ENCODE measurements around the gene CCDC179. TPM values are rescaled to one million over a fixed set of nuclear protein-coding genes. Genes with fewer than 3 reads are reported as not detected.

The CCDC179 gene
- total and polyA plus RNA-seq, 3 donors from 2014 or later, result 3.3 to 54.1 (median 6.2) TPM

GRCh38 chr11:22890227-22890626 is 30.0 kb upstream of the CCDC179 start:
- DNase-seq, result no peak
- intact Hi-C loops (cut with DNase I; ENCODE audit: low total_unique reads), result no loop called here
- Histone ChIP-seq H3K27ac (no peak overlapping the region), H3K9me3 (no peaks in the 10 kb centered on the region), H3K4me3 (no peak overlapping the region), H3K36me3 (ENCODE audit: low read depth, missing control alignments) (no peaks in the 10 kb centered on the region), H3K27me3 (no peaks in the 10 kb centered on the region), H3K4me1 (no peaks in the 10 kb centered on the region)
- TF ChIP-seq CTCF (IDR thresholded peaks at IDR 0.05) (no peak), POLR2A (IDR thresholded peaks at IDR 0.05) (no peak)
- WGBS, 2 donors, result 79 to 86% methylated on average over 2 of the region's 2 CpGs

- no peak for TF ChIP-seq POLR2A (IDR thresholded peaks at IDR 0.05)
- no peak for TF ChIP-seq CTCF (IDR thresholded peaks at IDR 0.05)
- H3K27me3 ChIP-seq, result no peaks in the 10 kb centered on the region
- no peak overlapping the region for H3K27ac ChIP-seq
- no peaks in the 10 kb centered on the region for H3K4me1 ChIP-seq
- no peak for DNase-seq
- WGBS, 2 donors, result 39 to 50% methylated on average over 1 of the region's 1 CpG
- H3K36me3 ChIP-seq (ENCODE audit: low read depth, missing control alignments), result no peaks in the 10 kb centered on the region
- intact Hi-C loops (cut with DNase I; ENCODE audit: low total_unique reads), result no loop called here
- H3K4me3 ChIP-seq, result no peak overlapping the region
- no peaks in the 10 kb centered on the region for H3K9me3 ChIP-seq
Measured at GRCh38 chr11:22884217-22884616, 23.9 kb upstream of the CCDC179 start.

- Histone ChIP-seq H3K4me3 (no peak overlapping the region), H3K4me1 (no peaks in the 10 kb centered on the region), H3K9me3 (no peaks in the 10 kb centered on the region), H3K36me3 (ENCODE audit: low read depth, missing control alignments) (no peaks in the 10 kb centered on the region), H3K27ac (no peak overlapping the region), H3K27me3 (no peaks in the 10 kb centered on the region)
- 39 to 66% methylated on average over 2 of the region's 2 CpGs for WGBS, 2 donors
- no peak for DNase-seq
- TF ChIP-seq POLR2A (IDR thresholded peaks at IDR 0.05), result no peak
- TF ChIP-seq CTCF (IDR thresholded peaks at IDR 0.05), result no peak
- intact Hi-C loops (cut with DNase I; ENCODE audit: low total_unique reads), result no loop called here
Measured at GRCh38 chr11:22879630-22880029, 19.4 kb upstream of the CCDC179 start.

GRCh38 chr11:22878604-22879003 is 18.3 kb upstream of the CCDC179 start:
- no peak for DNase-seq
- TF ChIP-seq POLR2A (IDR thresholded peaks at IDR 0.05), result no peak
- TF ChIP-seq CTCF (IDR thresholded peaks at IDR 0.05), result no peak
- Histone ChIP-seq H3K36me3 (ENCODE audit: low read depth, missing control alignments) (no peaks in the 10 kb centered on the region), H3K27me3 (no peaks in the 10 kb centered on the region), H3K4me1 (no peaks in the 10 kb centered on the region), H3K27ac (no peak overlapping the region), H3K4me3 (no peak overlapping the region), H3K9me3 (no peaks in the 10 kb centered on the region)
- intact Hi-C loops (cut with DNase I; ENCODE audit: low total_unique reads), result no loop called here

- intact Hi-C loops (cut with DNase I; ENCODE audit: low total_unique reads), result no loop called here
- H3K36me3 ChIP-seq (ENCODE audit: low read depth, missing control alignments), result no peaks in the 10 kb centered on the region
- no peaks in the 10 kb centered on the region for H3K4me1 ChIP-seq
- no peak overlapping the region for H3K4me3 ChIP-seq
- TF ChIP-seq CTCF (IDR thresholded peaks at IDR 0.05) (no peak), POLR2A (IDR thresholded peaks at IDR 0.05) (no peak)
- H3K27ac ChIP-seq, result no peak overlapping the region
- no peaks in the 10 kb centered on the region for H3K9me3 ChIP-seq
- DNase-seq, result no peak
- no peaks in the 10 kb centered on the region for H3K27me3 ChIP-seq
Measured at GRCh38 chr11:22878039-22878438, 17.8 kb upstream of the CCDC179 start.

Measured in testis (tissue), 3 donors.